Colon (tissue), 2 donors: Measurements from ENCODE around the gene NUDT3.
"Not testable (repeated sequence)": the region's sequence is repeated elsewhere in the genome, so short reads cannot be mapped to it uniquely, and the experiment has no call there.

Experiments
- FAIRE-seq: peaks from 2 replicates; lab custom pipeline; 2012; peaks lifted over from hg19 to GRCh38; lab: Jason Lieb, UNC
- donor health status: control.
- donor health status: control.

NUDT3 gene

DNA sequence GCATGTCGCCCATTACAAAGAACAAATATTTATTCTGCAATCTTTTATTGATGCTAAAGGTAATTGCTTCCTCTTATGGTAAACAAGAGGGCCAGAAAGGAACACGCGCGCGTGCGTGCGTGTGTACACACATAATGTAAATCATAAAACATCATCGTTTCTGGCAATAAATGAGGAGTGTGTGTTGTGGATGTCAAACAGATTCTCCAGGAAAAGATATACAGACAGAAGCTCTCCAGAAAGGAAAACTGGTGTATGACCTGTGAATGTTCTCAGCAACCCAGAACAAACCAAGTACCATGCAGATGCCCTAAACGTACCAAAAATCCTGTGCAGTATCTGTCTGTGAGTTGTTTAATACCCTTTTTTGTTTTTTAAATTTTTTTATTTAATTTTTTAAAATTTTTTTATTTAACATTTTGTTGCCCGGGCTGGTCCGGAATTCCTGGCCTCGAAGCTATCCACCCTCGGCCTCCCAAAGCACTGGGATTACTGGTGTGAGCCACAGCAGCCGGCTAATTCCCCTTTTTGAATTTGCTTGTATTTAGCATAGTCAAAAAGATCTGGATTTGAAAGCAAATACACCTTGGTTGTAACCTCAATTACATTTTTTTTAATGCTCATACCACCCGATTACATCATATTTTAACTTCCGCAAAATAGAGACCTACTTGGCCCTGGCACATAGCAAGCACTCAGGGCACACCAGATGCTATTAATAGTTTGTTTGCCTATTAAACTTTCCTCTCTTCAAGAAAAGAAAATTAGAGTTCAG lies 909 bp upstream of the NUDT3 start:
- no peak for FAIRE-seq

- no peak for FAIRE-seq
Observed at GRCh38 chr6:34391786-34392496, 528 bp downstream of the NUDT3 start.

DNA sequence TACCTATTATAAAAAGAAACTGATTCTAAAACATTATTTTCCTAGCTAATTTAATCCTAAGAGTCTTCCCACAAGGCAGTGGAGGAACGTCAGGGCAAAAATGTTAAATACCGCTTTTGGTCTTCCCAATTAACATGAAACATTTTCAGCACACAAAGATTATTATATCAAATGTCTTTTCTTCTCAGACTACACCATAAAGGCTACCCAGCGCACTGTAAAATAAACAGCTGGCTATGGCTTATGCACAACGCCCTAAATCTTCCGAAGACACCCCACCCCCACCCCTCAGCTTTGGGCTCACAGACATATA lies 1.0 kb downstream of the NUDT3 start:
- FAIRE-seq: no peak

- FAIRE-seq: no peak
Observed at GRCh38 chr6:34390531-34391472, 1.7 kb downstream of the NUDT3 start.

- FAIRE-seq: no peak
Observed at GRCh38 chr6:34389034-34389433, 3.4 kb downstream of the NUDT3 start.

GRCh38 chr6:34388421-34388820 lies 4.0 kb downstream of the NUDT3 start:
- no peak for FAIRE-seq

- no peak for FAIRE-seq
Observed at GRCh38 chr6:34386316-34387137, 5.9 kb downstream of the NUDT3 start.

GRCh38 chr6:34385793-34386195 lies 6.7 kb downstream of the NUDT3 start:
- FAIRE-seq: no peak

DNA sequence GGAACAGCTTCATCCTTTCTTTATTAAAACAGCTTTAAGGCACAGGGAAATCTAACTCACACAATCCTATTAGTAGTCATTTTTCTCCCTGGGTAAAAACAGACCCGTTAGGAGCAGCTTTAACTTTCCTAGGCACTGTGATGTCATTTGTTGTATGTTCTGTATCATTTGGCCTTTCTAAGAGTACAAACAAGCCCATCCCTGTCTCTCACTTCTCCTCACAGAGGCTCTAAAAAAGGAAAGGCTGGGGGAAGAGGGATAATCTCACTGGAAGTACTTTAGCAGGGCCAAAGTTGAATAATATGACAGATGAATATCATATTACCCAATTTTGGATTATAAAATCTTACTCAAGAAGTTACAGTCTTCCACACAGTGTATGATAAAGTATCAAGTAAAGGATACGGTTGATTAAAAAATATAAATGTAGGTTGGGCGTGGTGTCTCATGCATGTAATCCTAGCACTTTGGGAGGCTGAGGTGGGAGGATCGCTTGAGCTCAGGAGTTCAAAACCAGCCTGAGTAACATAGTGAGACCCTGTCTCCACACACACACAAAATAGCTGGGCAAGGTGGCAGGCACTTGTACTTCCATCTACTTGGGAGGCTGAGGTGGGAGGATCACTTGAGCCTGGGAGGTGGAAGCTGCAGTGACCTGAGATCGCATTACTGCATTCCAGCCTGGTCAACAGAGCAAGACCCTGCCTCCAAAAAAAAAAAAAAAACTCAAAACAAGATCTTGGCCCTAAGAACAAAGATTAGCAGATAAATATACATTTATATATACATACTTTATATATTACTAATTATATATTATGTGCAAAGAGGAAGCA lies 7.9 kb downstream of the NUDT3 start:
- no peak for FAIRE-seq

DNA sequence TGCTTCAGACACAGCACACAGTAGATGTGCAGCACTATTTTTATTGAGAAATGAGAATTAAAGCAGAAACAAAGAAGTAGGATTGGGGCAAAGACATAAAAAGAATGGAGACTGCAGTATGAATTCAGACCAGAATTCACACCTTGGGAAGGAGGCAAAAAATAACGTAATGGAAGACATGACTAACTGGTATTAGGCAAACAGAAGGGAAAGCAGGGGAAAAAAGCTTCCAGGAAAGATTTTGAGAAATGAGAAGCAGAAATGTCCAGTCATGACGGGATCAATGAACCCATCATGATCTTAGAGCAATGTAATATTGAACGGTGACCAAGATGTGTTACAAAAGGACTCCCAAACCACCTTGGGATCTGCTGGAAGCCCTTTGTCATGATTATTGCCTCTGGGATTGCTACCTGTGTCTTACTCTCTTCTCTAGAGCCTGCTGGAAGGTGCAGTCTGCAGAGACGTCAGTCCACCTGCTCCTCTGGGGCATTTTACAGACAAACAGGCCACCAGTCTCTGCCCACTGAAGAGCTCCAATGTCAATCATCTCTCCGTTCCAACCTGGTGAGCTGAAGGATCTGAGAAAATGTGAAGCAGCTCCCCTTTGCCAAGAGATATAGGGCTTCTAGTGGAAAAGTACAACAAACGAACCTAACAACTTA lies 8.7 kb downstream of the NUDT3 start:
- no peak for FAIRE-seq

DNA sequence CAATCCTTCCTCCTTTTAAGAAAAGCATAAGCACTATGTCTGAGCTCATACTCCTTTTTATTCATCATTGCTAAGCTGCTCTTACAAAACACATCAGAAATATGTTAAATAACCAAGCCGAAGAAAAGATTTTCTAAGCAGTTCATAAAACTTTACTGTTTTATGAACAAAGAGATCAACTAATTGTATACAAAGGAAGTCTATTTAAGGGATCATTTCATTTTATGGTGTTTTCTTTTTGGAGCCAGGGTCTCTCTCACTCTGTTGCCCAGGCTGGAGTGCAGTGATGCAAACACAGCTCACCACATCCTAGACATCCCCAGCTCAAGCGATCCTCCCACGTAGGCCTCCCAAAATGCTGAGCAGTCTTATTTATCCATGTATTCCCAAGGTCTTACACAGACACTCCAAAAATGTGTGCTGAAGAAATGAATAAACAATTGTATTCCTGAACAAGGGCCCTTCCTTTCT lies 9.3 kb downstream of the NUDT3 start:
- FAIRE-seq: no peak

GRCh38 chr6:34381081-34381480 lies 11.4 kb downstream of the NUDT3 start:
- no peak for FAIRE-seq

DNA sequence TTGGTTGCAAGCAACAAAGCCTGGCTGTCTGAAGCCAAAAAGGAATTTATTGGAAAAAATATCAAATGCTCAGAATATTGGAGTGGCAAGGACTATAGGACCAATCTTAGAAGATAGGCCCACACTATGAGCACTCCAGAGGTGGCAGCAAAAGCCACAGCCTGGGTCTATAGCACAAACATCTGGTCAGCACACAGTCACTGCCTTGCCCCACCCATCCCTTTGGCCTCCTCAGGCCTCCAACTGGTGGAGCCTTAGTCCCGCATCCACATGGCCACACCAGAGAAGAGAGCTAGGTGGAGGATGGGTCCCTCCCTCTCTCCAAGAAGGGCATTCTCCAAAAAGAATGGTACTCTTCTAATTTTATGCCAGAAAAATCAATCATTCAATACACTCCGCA lies 14.0 kb downstream of the NUDT3 start:
- no peak for FAIRE-seq

DNA sequence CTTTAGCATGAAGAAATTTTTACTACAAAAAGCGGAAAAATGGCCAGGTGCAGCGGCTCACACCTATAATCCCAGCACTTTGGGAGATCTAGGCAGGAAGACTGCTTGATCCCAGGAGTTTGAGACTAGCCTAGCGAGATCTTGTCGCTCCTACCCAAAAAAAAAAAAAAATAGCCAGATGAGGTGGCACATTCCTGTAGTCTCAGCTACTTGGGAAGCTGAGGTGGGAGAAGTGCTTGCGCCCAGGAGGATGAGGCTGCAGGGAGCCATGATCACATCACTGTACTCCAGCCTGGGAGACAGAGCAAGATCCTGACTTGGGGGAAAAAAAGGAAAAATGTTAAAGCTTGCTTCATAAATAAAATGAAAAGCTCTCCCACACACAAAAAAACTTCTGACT lies 14.5 kb downstream of the NUDT3 start:
- no peak for FAIRE-seq

GRCh38 chr6:34377571-34377970 lies 14.9 kb downstream of the NUDT3 start:
- FAIRE-seq: not testable (repeated sequence)

GRCh38 chr6:34375833-34376232 lies 16.6 kb downstream of the NUDT3 start:
- no peak for FAIRE-seq

DNA sequence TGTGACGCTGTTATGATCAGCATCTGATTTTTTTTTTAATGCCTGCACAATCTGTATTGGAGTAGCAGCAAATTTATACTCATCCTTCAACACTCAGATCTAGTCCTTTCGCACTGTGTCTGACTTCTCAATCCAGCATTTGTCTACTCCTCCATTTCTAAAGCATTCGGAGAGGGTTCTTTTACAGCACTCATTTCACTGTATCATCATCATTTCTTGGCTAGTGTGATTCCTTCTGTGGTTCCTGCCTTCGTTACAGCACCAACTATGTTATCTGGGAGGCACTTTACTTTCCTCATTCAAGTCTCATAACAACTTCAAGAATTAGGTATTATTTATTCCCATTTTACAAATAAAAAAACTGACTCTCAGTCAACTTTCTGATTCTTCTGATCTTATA lies 18.0 kb downstream of the NUDT3 start:
- no peak for FAIRE-seq

DNA sequence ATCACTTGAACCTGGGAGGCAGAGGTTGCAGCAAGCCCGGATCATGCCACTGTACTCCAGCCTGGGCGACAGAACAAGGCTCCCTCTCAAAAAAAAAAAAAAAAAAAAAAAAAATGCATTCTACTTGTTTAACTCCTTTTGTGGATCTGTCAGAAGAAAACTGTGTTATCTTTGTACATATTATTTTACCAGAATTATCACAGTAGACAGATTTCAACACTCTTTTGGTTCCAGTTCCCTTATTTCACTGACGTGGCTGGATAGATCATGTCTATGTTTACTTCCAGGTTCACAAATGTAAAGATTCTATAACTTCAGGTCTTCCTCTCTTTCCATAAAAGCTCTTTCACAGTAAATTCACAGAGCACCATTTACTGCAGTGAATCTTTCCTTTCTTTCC lies 18.4 kb downstream of the NUDT3 start:
- FAIRE-seq: no peak

GRCh38 chr6:34373511-34373910 lies 19.0 kb downstream of the NUDT3 start:
- FAIRE-seq: no peak

GRCh38 chr6:34371865-34372264 lies 20.6 kb downstream of the NUDT3 start:
- not testable (repeated sequence) for FAIRE-seq
